ENCODE results near the gene AFF2. TPM values are rescaled to one million over a fixed set of nuclear protein-coding genes. Genes with fewer than 3 reads are reported as not detected.
A peak's percentile ranks its signal among the peaks of the same experiment; 100 is the strongest.

AFF2 gene
- total RNA-seq, 2 donors from 2014 or later: 7.4 to 16.6 TPM

DNA sequence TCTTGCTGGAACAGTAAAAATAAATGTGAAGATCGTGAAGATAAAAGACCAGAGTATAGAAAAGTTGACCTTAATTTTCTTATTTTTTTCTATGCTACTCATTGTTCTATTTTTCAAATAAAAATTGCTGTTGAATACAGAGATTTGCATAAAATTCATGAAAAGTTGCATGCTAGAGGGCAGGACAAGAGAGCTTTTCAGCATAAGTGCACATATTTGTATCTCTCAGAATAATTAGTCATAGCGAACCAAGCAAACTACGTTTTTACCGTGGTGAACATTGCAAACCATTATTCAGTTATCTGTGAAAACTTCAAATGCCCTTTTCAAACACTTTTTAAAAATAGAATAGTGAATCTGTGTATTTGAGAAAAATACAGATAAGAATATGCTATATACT lies 26.4 kb upstream of the AFF2 start:
- no peak for TF ChIP-seq CTCF (IDR thresholded peaks at IDR 0.05)
- Histone ChIP-seq H3K9me3 (no peaks in the 10 kb centered on the region), H3K4me1 (ENCODE audit: control insufficient read depth in 1 of 2, low read depth in 2 of 2) (no peaks in the 10 kb centered on the region), H3K27ac (no peak overlapping the region), H3K27me3 (replicated peaks; ENCODE audit: insufficient read depth) (no peaks in the 10 kb centered on the region), H3K36me3 (no peaks in the 10 kb centered on the region), H3K4me3 (no peak overlapping the region)
- no peak for ATAC-seq (ENCODE audit: insufficient number of reproducible peaks, low FRiP score, low read depth)
- DNase-seq (ENCODE audit: low spot score): no peak

GRCh38 chrX:148492057-148492456 lies 8.4 kb upstream of the AFF2 start:
- DNase-seq (ENCODE audit: low spot score) (no peak), ATAC-seq (ENCODE audit: insufficient number of reproducible peaks, low FRiP score, low read depth) (no peak)
- H3K4me3 ChIP-seq: no peak overlapping the region
- H3K4me1 ChIP-seq (ENCODE audit: control insufficient read depth in 1 of 2, low read depth in 2 of 2): no peaks in the 10 kb centered on the region
- TF ChIP-seq CTCF (IDR thresholded peaks at IDR 0.05): no peak
- H3K36me3 ChIP-seq: no peaks in the 10 kb centered on the region
- H3K9me3 ChIP-seq: no peaks in the 10 kb centered on the region
- H3K27ac ChIP-seq: no peak overlapping the region
- no peaks in the 10 kb centered on the region for H3K27me3 ChIP-seq (replicated peaks; ENCODE audit: insufficient read depth)

DNA sequence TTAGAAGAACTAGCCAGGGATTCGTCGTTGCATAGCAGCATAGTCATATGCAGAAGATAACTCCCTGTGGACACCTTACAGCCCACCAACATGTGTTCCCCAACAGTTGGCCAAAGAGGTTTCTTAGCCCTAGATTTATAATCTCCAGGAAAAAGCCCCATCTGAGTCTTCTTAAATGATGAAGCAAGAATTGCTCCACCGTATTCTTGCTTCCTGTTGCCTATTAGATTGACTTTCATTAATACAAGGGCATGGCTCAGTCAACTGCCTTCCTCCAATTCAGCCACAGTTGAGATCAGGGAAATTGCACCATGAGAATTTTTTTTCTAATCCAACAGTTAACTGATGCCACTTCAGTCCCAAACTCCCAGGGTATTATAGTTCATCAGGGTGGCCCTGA lies 5.2 kb upstream of the AFF2 start:
- Histone ChIP-seq H3K4me3 (no peak overlapping the region), H3K4me1 (ENCODE audit: control insufficient read depth in 1 of 2, low read depth in 2 of 2) (no peaks in the 10 kb centered on the region), H3K9me3 (no peaks in the 10 kb centered on the region), H3K36me3 (no peaks in the 10 kb centered on the region), H3K27me3 (replicated peaks; ENCODE audit: insufficient read depth) (no peaks in the 10 kb centered on the region), H3K27ac (no peak overlapping the region)
- no peak for ATAC-seq (ENCODE audit: insufficient number of reproducible peaks, low FRiP score, low read depth)
- no peak for DNase-seq (ENCODE audit: low spot score)
- no peak for TF ChIP-seq CTCF (IDR thresholded peaks at IDR 0.05)

DNA sequence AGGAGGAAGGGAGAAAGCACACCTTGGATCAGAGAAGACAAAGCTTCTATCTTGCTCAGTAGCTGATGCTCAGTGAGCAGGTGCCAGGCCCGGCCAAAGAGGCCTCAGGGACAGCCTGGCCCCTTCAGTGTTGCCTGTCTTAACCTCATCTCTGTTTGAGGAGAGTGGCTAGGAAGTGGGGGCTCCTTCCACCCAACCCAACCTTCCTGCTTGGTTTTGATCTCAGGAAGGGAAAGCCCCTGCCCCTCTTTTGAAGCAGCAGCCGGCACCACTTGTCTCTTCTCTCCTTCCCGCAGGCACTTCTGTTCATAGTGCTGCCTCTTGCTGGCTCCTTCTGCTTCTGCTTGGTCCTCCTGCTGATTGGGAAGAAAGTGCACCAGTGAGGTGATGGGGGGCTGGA lies 2.4 kb upstream of the AFF2 start:
- DNase-seq (ENCODE audit: low spot score) (no peak), ATAC-seq (ENCODE audit: insufficient number of reproducible peaks, low FRiP score, low read depth) (no peak)
- Histone ChIP-seq H3K27ac (no peak overlapping the region), H3K36me3 (no peaks in the 10 kb centered on the region), H3K4me1 (ENCODE audit: control insufficient read depth in 1 of 2, low read depth in 2 of 2) (peaks cover 0 to 7% of the 10 kb centered on the region in 2 donors), H3K4me3 (no peak overlapping the region), H3K9me3 (no peaks in the 10 kb centered on the region), H3K27me3 (replicated peaks; ENCODE audit: insufficient read depth) (no peaks in the 10 kb centered on the region)
- TF ChIP-seq CTCF (IDR thresholded peaks at IDR 0.05): no peak

GRCh38 chrX:148499638-148500422 lies 587 bp upstream of the AFF2 start:
- Histone ChIP-seq H3K27ac (no peak overlapping the region), H3K36me3 (no peaks in the 10 kb centered on the region), H3K27me3 (replicated peaks; ENCODE audit: insufficient read depth) (no peaks in the 10 kb centered on the region), H3K4me3 (peak overlapping the region; percentile 58), H3K4me1 (ENCODE audit: control insufficient read depth in 1 of 2, low read depth in 2 of 2) (peaks cover 0 to 7% of the 10 kb centered on the region in 2 donors), H3K9me3 (no peaks in the 10 kb centered on the region)
- DNase-seq (ENCODE audit: low spot score) (no peak), ATAC-seq (ENCODE audit: insufficient number of reproducible peaks, low FRiP score, low read depth) (no peak)
- no peak for TF ChIP-seq CTCF (IDR thresholded peaks at IDR 0.05)

Data from thoracic aorta (tissue), 2 donors.